ENCODE data around the gene MAN1C1. TPM values are rescaled to one million over a fixed set of nuclear protein-coding genes. Genes with fewer than 3 reads are reported as not detected.

Gene MAN1C1
- total RNA-seq (2014; rRNA removed; shearing (Covaris generic); ENCODE audit: low replicate concordance), result not detected in 2 replicates

DNA sequence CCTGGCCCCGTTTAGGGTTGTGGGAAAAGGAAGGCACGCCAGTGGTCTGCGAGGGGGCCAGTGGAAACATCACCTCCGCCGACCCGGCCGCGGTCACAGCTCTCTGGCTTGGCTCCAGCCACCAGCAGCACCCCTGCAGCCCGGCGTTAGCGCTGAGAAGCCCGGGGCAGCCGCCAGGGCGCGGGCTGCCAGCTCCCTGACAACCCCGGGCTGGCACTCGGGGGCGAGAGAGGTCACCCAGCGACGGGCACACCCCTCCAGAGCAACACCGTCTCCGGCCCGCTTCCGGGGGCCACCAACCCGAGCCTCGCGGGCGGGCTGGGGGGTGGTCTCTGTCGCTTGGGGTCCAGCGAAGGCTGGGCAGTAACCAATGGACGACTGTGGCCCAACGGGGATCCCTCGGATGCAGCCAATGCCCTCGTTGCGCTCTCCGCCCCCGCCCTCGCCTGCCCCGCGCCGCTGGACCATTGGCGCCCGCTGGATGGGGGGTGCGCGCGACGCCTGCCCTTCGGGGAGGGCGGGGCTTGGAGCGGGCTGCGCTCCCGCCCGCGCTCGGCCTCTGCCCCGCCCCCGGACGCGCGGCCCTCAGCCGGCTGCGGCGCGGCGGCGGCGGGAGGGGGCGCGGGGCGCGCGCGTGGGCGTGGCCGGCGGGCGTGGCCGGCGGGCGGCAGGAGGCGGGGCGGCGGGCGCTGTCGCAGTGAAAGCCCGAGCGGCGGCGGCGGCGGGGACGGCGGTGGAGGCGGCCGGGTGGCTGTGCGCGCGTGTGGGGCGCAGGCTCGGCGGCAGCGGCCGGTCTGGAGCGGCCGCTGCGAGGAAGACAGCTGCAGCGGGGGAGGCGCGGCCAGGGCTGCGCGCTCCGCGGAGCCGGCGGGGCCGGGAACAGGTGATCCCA lies at the start of gene MAN1C1:
Gene MAN1C1, plus strand, starts transcription at position 697 of the 892 bp plus-strand sequence. CDS start 1,007 bp downstream, outside the sequence.
- peak; percentile 85 for DNase-seq (ENCODE audit: low read depth)
- in situ Hi-C loops (cut with HindIII; ENCODE audit: low pct_unique_long_range_greater_than_20kb, low sequenced_read_pairs), result no loop called here

GRCh38 chr1:25567710-25568089 lies 48.9 kb upstream of the MAN1C1 start:
- in situ Hi-C loops (cut with HindIII; ENCODE audit: low pct_unique_long_range_greater_than_20kb, low sequenced_read_pairs), result no loop called here
- no peak for DNase-seq (ENCODE audit: low read depth)

DNA sequence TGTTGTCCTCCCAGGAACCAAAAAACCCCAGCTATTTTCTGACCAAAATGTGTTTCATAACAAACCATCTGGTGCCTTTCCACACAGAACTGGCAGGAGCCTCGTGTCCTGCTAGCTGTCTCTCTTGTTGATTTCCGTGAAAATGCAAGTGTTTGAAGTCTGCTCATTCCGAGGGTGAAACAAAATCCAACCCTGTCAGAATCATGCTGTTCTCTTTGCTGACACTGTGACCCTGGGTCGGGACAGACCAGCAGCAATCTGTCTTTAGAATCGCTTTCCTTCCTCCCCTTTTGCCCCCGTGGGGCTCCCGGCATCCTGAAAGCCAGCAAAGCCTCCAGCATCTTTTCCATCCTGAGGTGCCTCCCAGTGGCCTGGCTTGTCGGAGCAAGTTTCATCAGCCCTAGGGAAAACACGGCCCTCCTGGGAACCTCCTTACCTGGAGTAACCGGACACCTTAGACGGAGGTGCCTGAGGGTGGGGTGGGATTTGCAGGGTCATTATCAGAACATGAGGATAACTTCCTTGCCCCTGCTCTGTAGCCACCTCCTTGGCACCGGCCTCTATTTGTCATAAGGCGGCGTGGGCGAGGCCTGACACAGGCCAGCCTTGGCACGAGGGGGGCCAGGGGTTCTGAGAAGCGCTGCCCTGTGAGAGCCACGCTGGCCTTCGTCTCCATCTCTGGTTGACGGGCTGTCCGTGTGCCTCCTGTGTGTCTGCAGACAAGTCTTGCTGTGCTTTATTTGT lies 48.3 kb upstream of the MAN1C1 start:
- in situ Hi-C loops (cut with HindIII; ENCODE audit: low pct_unique_long_range_greater_than_20kb, low sequenced_read_pairs), result no loop called here
- peak; percentile 9 for DNase-seq (ENCODE audit: low read depth)

- peak; percentile 23 for DNase-seq (ENCODE audit: low read depth)
- in situ Hi-C loops (cut with HindIII; ENCODE audit: low pct_unique_long_range_greater_than_20kb, low sequenced_read_pairs), result no loop called here
Observed at GRCh38 chr1:25568834-25569596, 47.6 kb upstream of the MAN1C1 start.

- in situ Hi-C loops (cut with HindIII; ENCODE audit: low pct_unique_long_range_greater_than_20kb, low sequenced_read_pairs), result no loop called here
- no peak for DNase-seq (ENCODE audit: low read depth)
Observed at GRCh38 chr1:25569597-25570396, 46.8 kb upstream of the MAN1C1 start.

GRCh38 chr1:25570798-25571521 lies 45.6 kb upstream of the MAN1C1 start:
- in situ Hi-C loops (cut with HindIII; ENCODE audit: low pct_unique_long_range_greater_than_20kb, low sequenced_read_pairs), result no loop called here
- no peak for DNase-seq (ENCODE audit: low read depth)

DNA sequence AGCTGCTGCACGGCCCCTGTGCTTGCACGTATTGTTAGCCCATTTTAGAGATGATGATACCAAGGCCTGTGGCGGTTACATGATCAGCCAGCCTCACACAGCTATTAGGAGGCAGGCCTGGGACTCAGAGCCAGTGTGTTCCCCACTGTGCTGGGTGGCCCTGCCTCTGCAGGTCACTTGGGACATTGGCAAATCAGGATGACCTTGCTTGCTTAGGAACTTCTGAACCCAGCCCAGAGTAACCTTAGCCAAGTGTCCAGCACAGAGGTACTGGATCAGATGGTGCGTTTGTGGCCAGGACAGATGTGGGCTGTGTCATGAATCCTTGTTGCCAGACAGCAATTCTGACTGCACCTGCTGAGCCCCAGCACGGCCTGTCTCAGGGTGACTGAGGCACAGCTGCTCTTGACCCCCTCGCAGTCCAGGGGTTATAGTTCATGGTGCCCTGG lies 45.0 kb upstream of the MAN1C1 start:
- no peak for DNase-seq (ENCODE audit: low read depth)
- in situ Hi-C loops (cut with HindIII; ENCODE audit: low pct_unique_long_range_greater_than_20kb, low sequenced_read_pairs), result no loop called here

DNA sequence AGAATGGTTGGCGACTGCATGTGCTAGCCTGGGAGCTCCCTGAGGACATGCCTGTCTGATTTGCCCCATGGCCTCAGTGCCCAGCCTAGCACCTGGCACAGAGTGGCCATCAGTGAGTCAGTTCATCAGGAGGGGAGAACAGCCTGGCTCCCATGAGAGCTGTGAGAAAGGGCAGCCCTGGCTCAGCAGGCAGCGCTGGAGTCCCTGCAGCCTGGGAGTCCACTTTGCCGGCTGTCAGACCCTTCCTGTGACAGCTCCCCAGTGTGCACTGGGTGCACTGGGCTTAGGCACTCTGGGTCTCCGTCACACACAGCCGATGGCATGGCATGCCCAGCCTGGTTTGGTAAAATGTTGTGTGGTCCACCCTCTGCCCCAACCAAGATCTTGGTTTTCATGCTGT lies 44.5 kb upstream of the MAN1C1 start:
- DNase-seq (ENCODE audit: low read depth), result no peak
- in situ Hi-C loops (cut with HindIII; ENCODE audit: low pct_unique_long_range_greater_than_20kb, low sequenced_read_pairs), result no loop called here

DNA sequence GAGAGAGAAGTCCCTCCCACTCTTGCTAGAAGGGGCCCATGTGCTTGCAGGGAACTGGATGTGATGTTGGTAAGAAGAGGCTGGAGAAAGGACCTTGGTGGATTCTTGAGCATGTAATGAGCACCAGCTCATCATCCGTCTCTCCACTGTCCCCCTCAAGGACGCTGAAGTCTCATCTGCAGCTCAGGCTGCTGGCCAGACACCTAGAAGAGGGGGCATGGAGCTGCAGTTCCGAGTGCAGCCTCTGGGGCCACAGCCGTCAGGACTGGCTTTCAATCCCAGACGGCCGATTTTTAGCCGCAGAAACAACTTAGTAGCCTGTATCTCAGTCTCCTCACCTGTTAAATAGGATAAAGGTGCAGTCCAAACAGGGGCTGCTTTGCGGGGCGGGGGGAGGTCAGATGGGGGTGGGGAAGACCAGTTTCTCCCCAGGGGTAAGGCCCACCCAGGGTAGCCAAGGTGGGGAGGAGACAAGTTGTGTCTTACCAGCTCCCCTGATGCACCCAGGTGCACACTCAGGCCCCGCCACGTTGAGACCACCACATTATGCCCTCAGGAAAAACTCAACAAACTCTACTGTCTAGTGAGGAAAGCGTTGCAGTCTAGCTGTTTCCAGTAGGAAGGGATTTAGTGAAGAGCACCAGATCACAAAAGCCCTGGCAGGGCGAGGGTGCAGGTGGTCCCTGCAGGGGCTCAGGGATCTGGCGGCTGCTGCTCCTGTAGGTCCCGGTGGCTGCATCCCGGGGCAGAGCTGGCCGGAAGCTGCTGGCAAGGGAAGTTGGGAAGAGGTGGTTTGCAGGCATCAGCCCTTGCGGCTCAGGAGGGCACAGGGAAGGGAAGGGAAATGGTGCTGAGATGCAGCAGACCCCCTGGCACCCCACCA lies 43.6 kb upstream of the MAN1C1 start:
- in situ Hi-C loops (cut with HindIII; ENCODE audit: low pct_unique_long_range_greater_than_20kb, low sequenced_read_pairs), result no loop called here
- DNase-seq (ENCODE audit: low read depth), result peak; percentile 14

DNA sequence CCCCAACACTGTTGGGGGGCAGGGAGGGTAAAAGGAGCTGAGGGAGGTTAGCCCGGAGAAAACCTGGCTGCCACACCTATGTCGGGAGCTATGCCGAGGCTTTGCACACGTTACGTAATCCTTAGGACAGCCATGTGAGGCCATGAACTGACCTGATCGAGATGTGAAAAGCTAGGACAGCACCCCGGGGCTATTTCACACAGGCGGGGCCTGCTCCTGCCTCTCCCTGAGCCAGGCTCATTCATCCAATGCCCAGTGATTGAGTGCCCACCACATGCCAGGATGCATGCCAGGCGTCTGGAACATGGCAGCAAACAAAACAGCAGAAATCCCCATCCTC lies 43.0 kb upstream of the MAN1C1 start:
- no peak for DNase-seq (ENCODE audit: low read depth)
- in situ Hi-C loops (cut with HindIII; ENCODE audit: low pct_unique_long_range_greater_than_20kb, low sequenced_read_pairs), result no loop called here

DNA sequence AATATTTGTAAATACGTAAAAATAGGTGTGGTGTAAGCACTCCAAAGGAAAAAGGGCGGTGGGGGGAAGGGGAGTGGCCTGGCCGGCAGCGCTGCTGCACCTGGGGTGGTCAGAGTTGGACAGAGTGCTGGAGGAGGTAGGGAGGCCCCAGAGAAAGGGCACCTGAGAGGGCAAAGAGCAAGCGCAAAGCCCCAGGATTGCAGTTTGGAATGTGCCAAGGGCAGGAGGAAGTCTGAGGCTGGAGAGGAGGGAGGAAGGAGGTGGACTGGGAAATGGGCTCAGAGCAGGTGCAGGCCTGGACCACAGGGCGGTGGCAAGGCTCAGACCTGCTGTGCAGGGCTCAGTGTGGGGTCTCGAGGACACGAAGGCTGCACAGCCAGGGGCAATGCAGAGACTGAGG lies 42.6 kb upstream of the MAN1C1 start:
- in situ Hi-C loops (cut with HindIII; ENCODE audit: low pct_unique_long_range_greater_than_20kb, low sequenced_read_pairs), result no loop called here
- DNase-seq (ENCODE audit: low read depth), result no peak

GRCh38 chr1:25575191-25575590 lies 41.4 kb upstream of the MAN1C1 start:
- in situ Hi-C loops (cut with HindIII; ENCODE audit: low pct_unique_long_range_greater_than_20kb, low sequenced_read_pairs), result no loop called here
- DNase-seq (ENCODE audit: low read depth), result no peak

DNA sequence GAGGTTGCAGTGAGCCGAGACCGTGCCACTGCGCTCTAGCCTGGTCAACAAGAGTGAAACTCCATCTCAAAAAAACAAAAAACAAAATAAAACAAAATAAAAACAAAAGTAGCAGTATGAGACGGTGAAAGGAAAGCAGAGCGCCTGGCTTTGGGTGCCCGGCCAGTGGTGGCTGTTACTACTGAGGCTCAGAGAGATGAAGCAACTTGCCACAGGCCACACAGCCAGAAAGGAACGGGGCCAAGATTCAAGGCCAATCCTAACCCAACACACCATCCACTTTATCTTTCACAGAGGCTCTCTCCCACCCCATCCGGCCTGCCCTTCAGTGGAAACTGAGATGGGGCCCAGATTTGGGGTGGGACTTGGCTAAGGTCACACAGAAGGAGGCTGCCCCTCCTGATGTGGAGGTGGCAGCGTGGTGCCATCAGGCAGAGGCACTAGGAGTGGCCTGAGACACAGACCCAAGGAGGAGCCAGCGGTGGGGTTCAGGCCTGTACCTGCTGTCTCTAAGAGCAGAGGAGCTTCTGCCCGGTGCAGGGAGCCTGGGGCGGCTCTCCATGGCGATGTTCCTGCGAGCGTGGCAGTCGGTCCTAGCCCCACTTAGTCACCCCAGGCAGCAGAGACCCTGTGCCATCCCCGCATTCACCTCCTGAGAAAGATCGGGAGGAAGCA lies 40.0 kb upstream of the MAN1C1 start:
- no peak for DNase-seq (ENCODE audit: low read depth)
- in situ Hi-C loops (cut with HindIII; ENCODE audit: low pct_unique_long_range_greater_than_20kb, low sequenced_read_pairs), result no loop called here

GRCh38 chr1:25577134-25577920 lies 39.3 kb upstream of the MAN1C1 start:
- in situ Hi-C loops (cut with HindIII; ENCODE audit: low pct_unique_long_range_greater_than_20kb, low sequenced_read_pairs), result no loop called here
- no peak for DNase-seq (ENCODE audit: low read depth)
